GM21526 (cell line): ENCODE results near the gene USP43.

Experiments
- ATAC-seq: cut with Tn5 transposase; IDR thresholded peaks from one replicate; pipeline ENCODE4 v1.9.1; 2021; ENCODE audit warnings: moderate library complexity; ENCODE audit not compliant: unreplicated experiment, low FRiP score

The USP43 gene

GRCh38 chr17:9703781-9704082, 58.4 kb downstream of the USP43 start:
- ATAC-seq, result no peak

GRCh38 chr17:9705745-9706144, 60.4 kb downstream of the USP43 start:
- ATAC-seq, result no peak

GRCh38 chr17:9707948-9708347, 62.6 kb downstream of the USP43 start:
- no peak for ATAC-seq

GRCh38 chr17:9714801-9715200, 69.5 kb downstream of the USP43 start:
- ATAC-seq, result no peak

GRCh38 chr17:9715503-9716016, 70.2 kb downstream of the USP43 start:
- no peak for ATAC-seq

- no peak for ATAC-seq
Observed at GRCh38 chr17:9725575-9725974, 80.3 kb downstream of the USP43 start.

GRCh38 chr17:9726291-9726690, 81.0 kb downstream of the USP43 start:
- no peak for ATAC-seq

GRCh38 chr17:9728005-9728404, 82.7 kb downstream of the USP43 start:
- no peak for ATAC-seq

- no peak for ATAC-seq
Observed at GRCh38 chr17:9728564-9728963, 83.2 kb downstream of the USP43 start.

GRCh38 chr17:9729034-9729650, 83.8 kb downstream of the USP43 start:
- no peak for ATAC-seq

GRCh38 chr17:9729735-9730420, 84.6 kb downstream of the USP43 start:
- no peak for ATAC-seq

GRCh38 chr17:9750524-9750923, 105.2 kb downstream of the USP43 start:
- ATAC-seq, result no peak

GRCh38 chr17:9755083-9755482, 109.8 kb downstream of the USP43 start:
- ATAC-seq, result no peak

- ATAC-seq, result no peak
Observed at GRCh38 chr17:9760266-9760665, 114.9 kb downstream of the USP43 start.

- ATAC-seq, result no peak
Observed at GRCh38 chr17:9763643-9764042, 118.3 kb downstream of the USP43 start.

- ATAC-seq, result no peak
Observed at GRCh38 chr17:9765322-9765721, 120.0 kb downstream of the USP43 start.

- no peak for ATAC-seq
Observed at GRCh38 chr17:9766970-9767369, 121.7 kb downstream of the USP43 start.

GRCh38 chr17:9767432-9767991, 122.2 kb downstream of the USP43 start:
- ATAC-seq, result no peak

- ATAC-seq, result no peak
Observed at GRCh38 chr17:9768381-9768934, 123.1 kb downstream of the USP43 start.

GRCh38 chr17:9769036-9769695, 123.8 kb downstream of the USP43 start:
- no peak for ATAC-seq

GRCh38 chr17:9771465-9771864, 126.1 kb downstream of the USP43 start:
- no peak for ATAC-seq
